Hematopoietic multipotent progenitor cell treated with erythropoietin and hydrocortisone succinate and interleukin-3 and kit ligand, for 4 days (in vitro differentiated cells): ENCODE results near the gene AKAP6.

ENCODE experiments used
- DNase-seq: peaks from one replicate; pipeline ENCODE4 v3.0.0-alpha.2; 2015

AKAP6 gene

GRCh38 chr14:32679927-32680612 lies 351.0 kb downstream of the AKAP6 start:
- no peak for DNase-seq

- DNase-seq = no peak
Observed at GRCh38 chr14:32681598-32681997, 352.5 kb downstream of the AKAP6 start.

- no peak for DNase-seq
Observed at GRCh38 chr14:32682214-32682613, 353.1 kb downstream of the AKAP6 start.

- DNase-seq = no peak
Observed at GRCh38 chr14:32683679-32684078, 354.6 kb downstream of the AKAP6 start.

- DNase-seq = no peak
Observed at GRCh38 chr14:32688941-32689340, 359.8 kb downstream of the AKAP6 start.

- no peak for DNase-seq
Observed at GRCh38 chr14:32692441-32692840, 363.3 kb downstream of the AKAP6 start.

GRCh38 chr14:32693114-32693513 lies 364.0 kb downstream of the AKAP6 start:
- no peak for DNase-seq

GRCh38 chr14:32694795-32695449 lies 365.8 kb downstream of the AKAP6 start:
- DNase-seq = no peak

GRCh38 chr14:32696325-32697091 lies 367.4 kb downstream of the AKAP6 start:
- DNase-seq = no peak

- no peak for DNase-seq
Observed at GRCh38 chr14:32697114-32697513, 368.0 kb downstream of the AKAP6 start.

GRCh38 chr14:32697704-32698103 lies 368.6 kb downstream of the AKAP6 start:
- DNase-seq = no peak

- DNase-seq = no peak
Observed at GRCh38 chr14:32698831-32699230, 369.7 kb downstream of the AKAP6 start.

- DNase-seq = no peak
Observed at GRCh38 chr14:32701475-32701874, 372.4 kb downstream of the AKAP6 start.

GRCh38 chr14:32702088-32702487 lies 373.0 kb downstream of the AKAP6 start:
- no peak for DNase-seq

- DNase-seq = no peak
Observed at GRCh38 chr14:32702562-32702961, 373.5 kb downstream of the AKAP6 start.

- no peak for DNase-seq
Observed at GRCh38 chr14:32703183-32703621, 374.1 kb downstream of the AKAP6 start.

GRCh38 chr14:32706721-32707519 lies 377.8 kb downstream of the AKAP6 start:
- DNase-seq = no peak

- no peak for DNase-seq
Observed at GRCh38 chr14:32707742-32708500, 378.8 kb downstream of the AKAP6 start.

- no peak for DNase-seq
Observed at GRCh38 chr14:32709027-32709426, 379.9 kb downstream of the AKAP6 start.

- no peak for DNase-seq
Observed at GRCh38 chr14:32710231-32710671, 381.2 kb downstream of the AKAP6 start.

- peak; percentile 66 for DNase-seq
Observed at GRCh38 chr14:32710731-32711680, 381.9 kb downstream of the AKAP6 start.
